GM23338 (cell line): ENCODE data around the gene SUSD1. TPM values are rescaled to one million over a fixed set of nuclear protein-coding genes. Genes with fewer than 3 reads are reported as not detected.

ENCODE experiments used
- ATAC-seq: fragments of 200-7000 bp; cut with Tn5 transposase; 3 replicates; pipeline ENCODE4 v1.9.1; 2020
- DNase-seq: peaks from one replicate; pipeline ENCODE4 v3.0.0-alpha.2; 2015; ENCODE audit warnings: low spot score
- H2AFZ ChIP-seq: fragments of 200-600 bp; sonication (generic); 2 replicates; pipeline ENCODE4 v1.8.0; 2016; ENCODE audit warnings: antibody characterized with exemption, mild to moderate bottlenecking, moderate library complexity
- H3F3A ChIP-seq: fragments of 200-600 bp; sonication (generic); replicated peaks from 2 replicates; pipeline ENCODE4 v1.8.0; 2017; ENCODE audit warnings: antibody characterized with exemption, mixed run types, low read depth
- H3K27ac ChIP-seq: fragments of 200-600 bp; sonication (generic); 2 replicates; pipeline ENCODE4 v1.6.1; 2016; ENCODE audit warnings: low read depth
- H3K27me3 ChIP-seq: fragments of 200-600 bp; sonication (generic); 2 replicates; pipeline ENCODE4 v1.8.0; 2016; ENCODE audit warnings: mild to moderate bottlenecking, mixed run types, moderate library complexity; ENCODE audit not compliant: insufficient read depth
- H3K36me3 ChIP-seq: fragments of 200-600 bp; sonication (generic); 2 replicates; pipeline ENCODE4 v1.8.0; 2016; ENCODE audit warnings: mild to moderate bottlenecking; ENCODE audit not compliant: insufficient read depth
- H3K4me1 ChIP-seq: fragments of 200-600 bp; sonication (generic); 2 replicates; pipeline ENCODE4 v1.8.0; 2016; ENCODE audit warnings: mild to moderate bottlenecking, moderate library complexity; ENCODE audit not compliant: insufficient read depth
- H3K4me2 ChIP-seq: fragments of 200-600 bp; sonication (generic); 2 replicates; pipeline ENCODE4 v1.7.1; 2017; ENCODE audit warnings: mixed run types
- H3K4me3 ChIP-seq: fragments of 200-600 bp; sonication (generic); 2 replicates; pipeline ENCODE4 v1.6.1; 2016; ENCODE audit warnings: mixed run types
- H3K79me2 ChIP-seq: fragments of 200-600 bp; sonication (generic); replicated peaks from 2 replicates; pipeline ENCODE4 v1.8.0; 2017; ENCODE audit warnings: mild to moderate bottlenecking; ENCODE audit not compliant: insufficient read depth
- H3K9me2 ChIP-seq: fragments of 200-600 bp; sonication (generic); 2 replicates; pipeline ENCODE4 v1.8.0; 2017; ENCODE audit not compliant: insufficient read depth
- H4K20me1 ChIP-seq: fragments of 200-600 bp; sonication (generic); replicated peaks from 2 replicates; pipeline ENCODE4 v1.8.0; 2017; ENCODE audit warnings: mild to moderate bottlenecking; ENCODE audit not compliant: insufficient read depth
- H3K27ac Mint-ChIP-seq: 2 replicates; pipeline ENCODE4 v1.8.0; 2020; ENCODE audit warnings: inconsistent platforms, mild to moderate bottlenecking, moderate library complexity, mixed read lengths
- H3K27me3 Mint-ChIP-seq: 3 replicates; pipeline ENCODE4 v1.8.0; 2022; ENCODE audit warnings: low read depth, mild to moderate bottlenecking, moderate library complexity, mixed read lengths, inconsistent platforms; ENCODE audit not compliant: insufficient read depth, poor library complexity
- H3K36me3 Mint-ChIP-seq: 3 replicates; pipeline ENCODE4 v1.8.0; 2021; ENCODE audit warnings: low read depth, mild to moderate bottlenecking, inconsistent platforms, moderate library complexity, mixed read lengths
- H3K4me1 Mint-ChIP-seq: 3 replicates; pipeline ENCODE4 v1.8.0; 2020; ENCODE audit warnings: mild to moderate bottlenecking, inconsistent platforms, mixed read lengths
- H3K4me3 Mint-ChIP-seq: 3 replicates; pipeline ENCODE4 v1.8.0; 2021; ENCODE audit warnings: moderate library complexity, mild to moderate bottlenecking, inconsistent platforms, mixed read lengths
- H3K9me3 Mint-ChIP-seq: 3 replicates; pipeline ENCODE4 v1.8.0; 2020; ENCODE audit warnings: moderate library complexity, mild to moderate bottlenecking, inconsistent platforms, mixed read lengths
- CREB1 ChIP-seq: fragments of 250-450 bp; sonication (Bioruptor Pico); IDR thresholded peaks from 2 replicates; pipeline ENCODE4 v1.5.0; 2020; ENCODE audit warnings: low read depth, mild to moderate bottlenecking, moderate library complexity
- EZH2 ChIP-seq: fragments of 200-600 bp; sonication (generic); IDR thresholded peaks from one replicate; pipeline ENCODE4 v1.8.0; 2017; ENCODE audit warnings: antibody characterized with exemption, mild to moderate bottlenecking, low read depth; ENCODE audit not compliant: unreplicated experiment
- EZH2phosphoT487 ChIP-seq: fragments of 200-600 bp; sonication (generic); IDR thresholded peaks from one replicate; pipeline ENCODE4 v1.8.1; 2018; ENCODE audit warnings: antibody characterized with exemption; ENCODE audit not compliant: unreplicated experiment
- JUNB ChIP-seq: IDR thresholded peaks from one replicate; pipeline ENCODE4 v1.6.1; 2016; ENCODE audit warnings: antibody characterized with exemption; ENCODE audit not compliant: unreplicated experiment
- NANOG ChIP-seq: IDR thresholded peaks from 2 replicates; pipeline ENCODE4 v1.6.1; 2016; ENCODE audit warnings: antibody characterized with exemption, borderline replicate concordance
- POLR2AphosphoS5 ChIP-seq: IDR thresholded peaks from 2 replicates; pipeline ENCODE4 v1.6.1; 2016; ENCODE audit warnings: antibody characterized with exemption, low read depth
- STAT1 ChIP-seq: IDR thresholded peaks from one replicate; pipeline ENCODE4 v1.6.1; 2016; ENCODE audit warnings: antibody characterized with exemption; ENCODE audit not compliant: unreplicated experiment
- ZNF114 ChIP-seq: fragments of 250-450 bp; sonication (Bioruptor Pico); IDR thresholded peaks from 2 replicates; pipeline ENCODE4 v1.5.0; 2020; ENCODE audit warnings: mild to moderate bottlenecking, moderate library complexity
- ZNF331 ChIP-seq: fragments of 250-450 bp; sonication (Bioruptor Pico); IDR thresholded peaks from 2 replicates; pipeline ENCODE4 v1.5.0; 2020; ENCODE audit warnings: low read depth, mild to moderate bottlenecking, moderate library complexity
- polyA plus RNA-seq: library from polyadenylated mRNA; unstranded; fragments of >200 nt; fragmentation: Nextera tagmentation; extraction: Ambion mirVana; gene quantifications from 2 replicates; pipeline ENCODE4 v1.2.1, GENCODE V29; 2016
- total RNA-seq: library from RNA; depleted of rRNA; stranded (reverse); fragments of >200 nt; shearing (Covaris generic); gene quantifications from 2 replicates; pipeline ENCODE4 v1.2.3, GENCODE V29; 2014
- TF ChIP-seq, protein P1 (sequence below): IDR thresholded peaks from 2 replicates; pipeline ENCODE4 v1.6.1; 2016; ENCODE audit warnings: antibody characterized with exemption
- TF ChIP-seq, protein P2 (sequence below): IDR thresholded peaks from one replicate; pipeline ENCODE4 v1.6.1; 2018; ENCODE audit warnings: antibody characterized with exemption; ENCODE audit not compliant: unreplicated experiment
- TF ChIP-seq, protein P3 (sequence below): fragments of 250-450 bp; sonication (Bioruptor Pico); IDR thresholded peaks from 2 replicates; pipeline ENCODE4 v1.5.0; 2020; ENCODE audit warnings: mild to moderate bottlenecking, moderate library complexity
- TF ChIP-seq, protein P4 (sequence below), 2 experiments: fragments of 200-600 bp in 1 of 2; sonication (generic) in 1 of 2; conservative IDR thresholded peaks; 2 replicates each; pipeline versions ENCODE4 v1.5.1 to v1.6.1; 2016 to 2017; ENCODE audit warnings: antibody characterized with exemption in 2 of 2, low read depth in 2 of 2, mild to moderate bottlenecking in 2 of 2, moderate library complexity in 1 of 2

SUSD1 gene
- total and polyA plus RNA-seq, 2 experiments from 2014 or later: 1.2 to 6.4 TPM

DNA sequence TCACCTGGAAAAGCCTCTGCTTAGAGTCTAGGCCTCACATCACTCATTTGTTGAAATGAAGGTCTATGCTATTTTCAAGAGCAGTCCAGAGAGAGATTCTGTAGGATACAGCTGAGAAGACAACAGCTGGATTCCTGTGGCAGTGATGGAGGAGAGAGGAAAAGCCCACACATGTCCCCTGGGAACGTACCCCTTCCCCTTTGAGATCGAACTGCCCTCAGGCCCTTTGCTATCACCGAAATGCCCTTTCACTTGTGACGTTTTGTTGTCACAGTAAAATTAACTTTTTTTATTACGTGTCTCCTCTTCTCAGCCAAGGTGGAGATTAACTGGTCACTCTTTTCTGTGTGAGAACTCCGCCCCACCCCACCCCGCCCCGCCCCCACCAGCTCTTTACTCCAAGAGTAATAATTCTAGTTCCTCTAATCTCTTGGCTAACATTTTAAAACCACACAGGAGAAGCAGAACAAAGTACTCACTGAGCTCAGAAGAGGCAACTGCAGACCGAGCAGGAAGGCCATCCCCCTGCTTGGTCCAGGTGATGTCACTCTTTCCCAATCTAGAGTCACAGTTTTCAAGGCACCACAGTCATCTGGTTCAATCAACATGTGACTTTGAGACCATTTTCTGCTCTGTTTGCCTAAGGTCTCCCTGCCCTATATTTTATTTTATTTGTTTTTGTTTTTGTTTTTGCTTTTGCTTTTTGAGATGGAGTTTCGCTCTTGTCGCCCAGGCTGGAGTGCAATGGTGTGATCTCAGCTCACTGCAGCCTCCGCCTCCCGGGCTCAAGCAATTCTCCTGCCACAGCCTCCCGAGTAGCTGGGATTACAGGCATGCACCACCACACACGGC lies 105.6 kb downstream of the SUSD1 start:
- no peak overlapping the region for H3K4me3 ChIP-seq
- H3K9me2 ChIP-seq: no peaks in the 10 kb centered on the region
- no peak overlapping the region for H3K27ac Mint-ChIP-seq
- peaks cover 17% of the 10 kb centered on the region for H3K4me1 Mint-ChIP-seq
- H3K27me3 Mint-ChIP-seq: peaks cover 5% of the 10 kb centered on the region
- no peak for DNase-seq
- no peak overlapping the region for H2AFZ ChIP-seq
- no peak overlapping the region for H3K4me2 ChIP-seq
- no peak for ATAC-seq
- TF ChIP-seq, protein P1, sequence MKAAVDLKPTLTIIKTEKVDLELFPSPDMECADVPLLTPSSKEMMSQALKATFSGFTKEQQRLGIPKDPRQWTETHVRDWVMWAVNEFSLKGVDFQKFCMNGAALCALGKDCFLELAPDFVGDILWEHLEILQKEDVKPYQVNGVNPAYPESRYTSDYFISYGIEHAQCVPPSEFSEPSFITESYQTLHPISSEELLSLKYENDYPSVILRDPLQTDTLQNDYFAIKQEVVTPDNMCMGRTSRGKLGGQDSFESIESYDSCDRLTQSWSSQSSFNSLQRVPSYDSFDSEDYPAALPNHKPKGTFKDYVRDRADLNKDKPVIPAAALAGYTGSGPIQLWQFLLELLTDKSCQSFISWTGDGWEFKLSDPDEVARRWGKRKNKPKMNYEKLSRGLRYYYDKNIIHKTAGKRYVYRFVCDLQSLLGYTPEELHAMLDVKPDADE: no peak
- no peak for TF ChIP-seq EZH2phosphoT487
- TF ChIP-seq POLR2AphosphoS5: no peak
- TF ChIP-seq JUNB: no peak
- TF ChIP-seq EZH2: no peak
- no peak for TF ChIP-seq STAT1
- TF ChIP-seq NANOG: no peak
- TF ChIP-seq, protein P2, sequence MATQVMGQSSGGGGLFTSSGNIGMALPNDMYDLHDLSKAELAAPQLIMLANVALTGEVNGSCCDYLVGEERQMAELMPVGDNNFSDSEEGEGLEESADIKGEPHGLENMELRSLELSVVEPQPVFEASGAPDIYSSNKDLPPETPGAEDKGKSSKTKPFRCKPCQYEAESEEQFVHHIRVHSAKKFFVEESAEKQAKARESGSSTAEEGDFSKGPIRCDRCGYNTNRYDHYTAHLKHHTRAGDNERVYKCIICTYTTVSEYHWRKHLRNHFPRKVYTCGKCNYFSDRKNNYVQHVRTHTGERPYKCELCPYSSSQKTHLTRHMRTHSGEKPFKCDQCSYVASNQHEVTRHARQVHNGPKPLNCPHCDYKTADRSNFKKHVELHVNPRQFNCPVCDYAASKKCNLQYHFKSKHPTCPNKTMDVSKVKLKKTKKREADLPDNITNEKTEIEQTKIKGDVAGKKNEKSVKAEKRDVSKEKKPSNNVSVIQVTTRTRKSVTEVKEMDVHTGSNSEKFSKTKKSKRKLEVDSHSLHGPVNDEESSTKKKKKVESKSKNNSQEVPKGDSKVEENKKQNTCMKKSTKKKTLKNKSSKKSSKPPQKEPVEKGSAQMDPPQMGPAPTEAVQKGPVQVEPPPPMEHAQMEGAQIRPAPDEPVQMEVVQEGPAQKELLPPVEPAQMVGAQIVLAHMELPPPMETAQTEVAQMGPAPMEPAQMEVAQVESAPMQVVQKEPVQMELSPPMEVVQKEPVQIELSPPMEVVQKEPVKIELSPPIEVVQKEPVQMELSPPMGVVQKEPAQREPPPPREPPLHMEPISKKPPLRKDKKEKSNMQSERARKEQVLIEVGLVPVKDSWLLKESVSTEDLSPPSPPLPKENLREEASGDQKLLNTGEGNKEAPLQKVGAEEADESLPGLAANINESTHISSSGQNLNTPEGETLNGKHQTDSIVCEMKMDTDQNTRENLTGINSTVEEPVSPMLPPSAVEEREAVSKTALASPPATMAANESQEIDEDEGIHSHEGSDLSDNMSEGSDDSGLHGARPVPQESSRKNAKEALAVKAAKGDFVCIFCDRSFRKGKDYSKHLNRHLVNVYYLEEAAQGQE: no peak
- TF ChIP-seq, protein P3, sequence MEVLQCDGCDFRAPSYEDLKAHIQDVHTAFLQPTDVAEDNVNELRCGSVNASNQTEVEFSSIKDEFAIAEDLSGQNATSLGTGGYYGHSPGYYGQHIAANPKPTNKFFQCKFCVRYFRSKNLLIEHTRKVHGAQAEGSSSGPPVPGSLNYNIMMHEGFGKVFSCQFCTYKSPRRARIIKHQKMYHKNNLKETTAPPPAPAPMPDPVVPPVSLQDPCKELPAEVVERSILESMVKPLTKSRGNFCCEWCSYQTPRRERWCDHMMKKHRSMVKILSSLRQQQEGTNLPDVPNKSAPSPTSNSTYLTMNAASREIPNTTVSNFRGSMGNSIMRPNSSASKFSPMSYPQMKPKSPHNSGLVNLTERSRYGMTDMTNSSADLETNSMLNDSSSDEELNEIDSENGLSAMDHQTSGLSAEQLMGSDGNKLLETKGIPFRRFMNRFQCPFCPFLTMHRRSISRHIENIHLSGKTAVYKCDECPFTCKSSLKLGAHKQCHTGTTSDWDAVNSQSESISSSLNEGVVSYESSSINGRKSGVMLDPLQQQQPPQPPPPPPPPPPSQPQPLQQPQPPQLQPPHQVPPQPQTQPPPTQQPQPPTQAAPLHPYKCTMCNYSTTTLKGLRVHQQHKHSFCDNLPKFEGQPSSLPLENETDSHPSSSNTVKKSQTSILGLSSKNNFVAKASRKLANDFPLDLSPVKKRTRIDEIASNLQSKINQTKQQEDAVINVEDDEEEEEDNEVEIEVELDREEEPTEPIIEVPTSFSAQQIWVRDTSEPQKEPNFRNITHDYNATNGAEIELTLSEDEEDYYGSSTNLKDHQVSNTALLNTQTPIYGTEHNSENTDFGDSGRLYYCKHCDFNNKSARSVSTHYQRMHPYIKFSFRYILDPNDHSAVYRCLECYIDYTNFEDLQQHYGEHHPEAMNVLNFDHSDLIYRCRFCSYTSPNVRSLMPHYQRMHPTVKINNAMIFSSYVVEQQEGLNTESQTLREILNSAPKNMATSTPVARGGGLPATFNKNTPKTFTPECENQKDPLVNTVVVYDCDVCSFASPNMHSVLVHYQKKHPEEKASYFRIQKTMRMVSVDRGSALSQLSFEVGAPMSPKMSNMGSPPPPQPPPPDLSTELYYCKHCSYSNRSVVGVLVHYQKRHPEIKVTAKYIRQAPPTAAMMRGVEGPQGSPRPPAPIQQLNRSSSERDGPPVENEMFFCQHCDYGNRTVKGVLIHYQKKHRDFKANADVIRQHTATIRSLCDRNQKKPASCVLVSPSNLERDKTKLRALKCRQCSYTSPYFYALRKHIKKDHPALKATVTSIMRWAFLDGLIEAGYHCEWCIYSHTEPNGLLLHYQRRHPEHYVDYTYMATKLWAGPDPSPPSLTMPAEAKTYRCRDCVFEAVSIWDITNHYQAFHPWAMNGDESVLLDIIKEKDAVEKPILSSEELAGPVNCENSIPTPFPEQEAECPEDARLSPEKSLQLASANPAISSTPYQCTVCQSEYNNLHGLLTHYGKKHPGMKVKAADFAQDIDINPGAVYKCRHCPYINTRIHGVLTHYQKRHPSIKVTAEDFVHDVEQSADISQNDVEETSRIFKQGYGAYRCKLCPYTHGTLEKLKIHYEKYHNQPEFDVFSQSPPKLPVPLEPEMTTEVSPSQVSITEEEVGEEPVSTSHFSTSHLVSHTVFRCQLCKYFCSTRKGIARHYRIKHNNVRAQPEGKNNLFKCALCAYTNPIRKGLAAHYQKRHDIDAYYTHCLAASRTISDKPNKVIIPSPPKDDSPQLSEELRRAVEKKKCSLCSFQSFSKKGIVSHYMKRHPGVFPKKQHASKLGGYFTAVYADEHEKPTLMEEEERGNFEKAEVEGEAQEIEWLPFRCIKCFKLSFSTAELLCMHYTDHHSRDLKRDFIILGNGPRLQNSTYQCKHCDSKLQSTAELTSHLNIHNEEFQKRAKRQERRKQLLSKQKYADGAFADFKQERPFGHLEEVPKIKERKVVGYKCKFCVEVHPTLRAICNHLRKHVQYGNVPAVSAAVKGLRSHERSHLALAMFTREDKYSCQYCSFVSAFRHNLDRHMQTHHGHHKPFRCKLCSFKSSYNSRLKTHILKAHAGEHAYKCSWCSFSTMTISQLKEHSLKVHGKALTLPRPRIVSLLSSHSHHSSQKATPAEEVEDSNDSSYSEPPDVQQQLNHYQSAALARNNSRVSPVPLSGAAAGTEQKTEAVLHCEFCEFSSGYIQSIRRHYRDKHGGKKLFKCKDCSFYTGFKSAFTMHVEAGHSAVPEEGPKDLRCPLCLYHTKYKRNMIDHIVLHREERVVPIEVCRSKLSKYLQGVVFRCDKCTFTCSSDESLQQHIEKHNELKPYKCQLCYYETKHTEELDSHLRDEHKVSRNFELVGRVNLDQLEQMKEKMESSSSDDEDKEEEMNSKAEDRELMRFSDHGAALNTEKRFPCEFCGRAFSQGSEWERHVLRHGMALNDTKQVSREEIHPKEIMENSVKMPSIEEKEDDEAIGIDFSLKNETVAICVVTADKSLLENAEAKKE: no peak
- TF ChIP-seq CREB1: no peak
- no peak for TF ChIP-seq ZNF331 (CRISPR knock-in tag)
- TF ChIP-seq ZNF114 (CRISPR knock-in tag): no peak
- TF ChIP-seq, protein P4, sequence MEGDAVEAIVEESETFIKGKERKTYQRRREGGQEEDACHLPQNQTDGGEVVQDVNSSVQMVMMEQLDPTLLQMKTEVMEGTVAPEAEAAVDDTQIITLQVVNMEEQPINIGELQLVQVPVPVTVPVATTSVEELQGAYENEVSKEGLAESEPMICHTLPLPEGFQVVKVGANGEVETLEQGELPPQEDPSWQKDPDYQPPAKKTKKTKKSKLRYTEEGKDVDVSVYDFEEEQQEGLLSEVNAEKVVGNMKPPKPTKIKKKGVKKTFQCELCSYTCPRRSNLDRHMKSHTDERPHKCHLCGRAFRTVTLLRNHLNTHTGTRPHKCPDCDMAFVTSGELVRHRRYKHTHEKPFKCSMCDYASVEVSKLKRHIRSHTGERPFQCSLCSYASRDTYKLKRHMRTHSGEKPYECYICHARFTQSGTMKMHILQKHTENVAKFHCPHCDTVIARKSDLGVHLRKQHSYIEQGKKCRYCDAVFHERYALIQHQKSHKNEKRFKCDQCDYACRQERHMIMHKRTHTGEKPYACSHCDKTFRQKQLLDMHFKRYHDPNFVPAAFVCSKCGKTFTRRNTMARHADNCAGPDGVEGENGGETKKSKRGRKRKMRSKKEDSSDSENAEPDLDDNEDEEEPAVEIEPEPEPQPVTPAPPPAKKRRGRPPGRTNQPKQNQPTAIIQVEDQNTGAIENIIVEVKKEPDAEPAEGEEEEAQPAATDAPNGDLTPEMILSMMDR (conservative IDR thresholded peaks at IDR 0.05; ENCODE audit: low read depth in 2 of 2): no peak
- 0 out of 2 replicates have a peak, but pooled peaks cover 3% of the 10 kb centered on the region for H3F3A ChIP-seq
- peaks cover 4% of the 10 kb centered on the region; the same call in 2 of the 3 replicates for H3K9me3 Mint-ChIP-seq
- no peaks in the 10 kb centered on the region for H3K27me3 ChIP-seq
- no peaks in the 10 kb centered on the region for H3K79me2 ChIP-seq
- H3K4me1 ChIP-seq: peaks cover 14% of the 10 kb centered on the region
- no peak overlapping the region for H3K4me3 Mint-ChIP-seq
- peaks cover 4% of the 10 kb centered on the region for H3K36me3 Mint-ChIP-seq
- no peaks in the 10 kb centered on the region for H4K20me1 ChIP-seq
- no peak overlapping the region for H3K27ac ChIP-seq
- H3K36me3 ChIP-seq: no peaks in the 10 kb centered on the region
